Kidney (tissue), 14 donors: Measurements from ENCODE around the gene SNX13. TPM values are rescaled to one million over a fixed set of nuclear protein-coding genes. Genes with fewer than 3 reads are reported as not detected.

Source experiments
- DNase-seq, 5 donors: peaks; one replicate each; pipeline ENCODE4 v3.0.0-alpha.2; 2013 to 2020
- FAIRE-seq: peaks from 2 replicates; lab custom pipeline; 2012; peaks lifted over from hg19 to GRCh38; lab: Jason Lieb, UNC
- H3K27ac ChIP-seq, 2 donors: one replicate each; pipeline ENCODE4 v1.7.0; 2013; ENCODE audit warnings: low read depth in 2 of 2, low read length in 2 of 2, inconsistent platforms in 1 of 2
- H3K27me3 ChIP-seq: one replicate; pipeline ENCODE4 v1.7.1; 2013; ENCODE audit warnings: low read length, inconsistent platforms; ENCODE audit not compliant: control insufficient read depth, insufficient read depth
- H3K36me3 ChIP-seq, 3 donors: one replicate each; pipeline versions ENCODE4 v1.7.0 to v1.7.1; 2013; ENCODE audit warnings: low read length in 3 of 3, control low read depth in 1 of 3, inconsistent platforms in 1 of 3; ENCODE audit not compliant: insufficient read depth in 3 of 3, control insufficient read depth in 2 of 3
- H3K4me1 ChIP-seq, 3 donors: one replicate each; pipeline versions ENCODE4 v1.7.0 to v1.7.1; 2013; ENCODE audit warnings: low read length in 3 of 3, inconsistent platforms in 1 of 3, low read depth in 1 of 3; ENCODE audit not compliant: control insufficient read depth in 2 of 3, insufficient read depth in 2 of 3
- H3K4me3 ChIP-seq, 3 donors: one replicate each; pipeline versions ENCODE4 v1.7.0 to v1.8.1; 2013; ENCODE audit warnings: low read length in 3 of 3, control low read depth in 1 of 3, inconsistent platforms in 1 of 3
- H3K9ac ChIP-seq, 3 donors: one replicate each; pipeline versions ENCODE4 v1.7.0 to v1.7.1; 2013; ENCODE audit warnings: low read length in 3 of 3, control low read depth in 1 of 3, inconsistent platforms in 1 of 3
- H3K9me3 ChIP-seq, 3 donors: one replicate each; pipeline versions ENCODE4 v1.7.0 to v1.7.1; 2013; ENCODE audit warnings: low read length in 3 of 3, control low read depth in 1 of 3, inconsistent platforms in 1 of 3; ENCODE audit not compliant: control insufficient read depth in 2 of 3, insufficient read depth in 1 of 3
- intact Hi-C: fragments of 100-400 bp; cut with DNase I; formaldehyde crosslinking; loops from one replicate; pipeline ENCODE4 v1.11.1; 2022
- polyA plus RNA-seq: library from polyadenylated mRNA; stranded (reverse); fragments of 350-450 nt; fragmentation: Illumina TruSeq; extraction: RNeasy Lipid Tissue Mini Kit (QIAGEN cat#74804); gene quantifications from one replicate; pipeline ENCODE4 v1.2.3, GENCODE V29; 2014; ENCODE audit warnings: low read depth, low replicate concordance; ENCODE audit not compliant: insufficient read depth
- total RNA-seq: library from RNA; stranded (reverse); fragmentation: NEBNext Ultra II Directional; extraction: Animal tissue kit (Norgen Biotek cat#: 25700); gene quantifications from one replicate; pipeline ENCODE4 v1.2.1, GENCODE V29; 2021
- TF ChIP-seq, protein P1 (sequence below): IDR thresholded peaks from 3 replicates; pipeline ENCODE4 v1.5.1; 2012; ENCODE audit warnings: mild to moderate bottlenecking, moderate library complexity, borderline replicate concordance; ENCODE audit not compliant: insufficient read depth; ENCODE audit errors: extremely low read depth
- donor health status: control.
- donor health status: control.
- donor health status: control.
- donor health status: control.
- donor health status: control.
- donor health status: DM: yes; HTN: yes; CAD: no.
- donor health status: Normal renal cell carcinoma (clear cell type).

SNX13 gene
- total and polyA plus RNA-seq, 2 donors from 2014 or later = 9.9 to 57.0 TPM

GRCh38 chr7:17902599-17902998, 37.7 kb downstream of the SNX13 start:
- intact Hi-C loops = no loop called here
- Histone ChIP-seq H3K9ac (no peak overlapping the region), H3K4me3 (no peak overlapping the region), H3K36me3 (no peaks in the 10 kb centered on the region), H3K9me3 (no peaks in the 10 kb centered on the region), H3K27me3 (no peaks in the 10 kb centered on the region), H3K4me1 (peaks cover 0 to 3% (median 0%) of the 10 kb centered on the region in 3 donors), H3K27ac (no peak overlapping the region)
- FAIRE-seq = no peak
- no peak for DNase-seq
- TF ChIP-seq, protein P1, sequence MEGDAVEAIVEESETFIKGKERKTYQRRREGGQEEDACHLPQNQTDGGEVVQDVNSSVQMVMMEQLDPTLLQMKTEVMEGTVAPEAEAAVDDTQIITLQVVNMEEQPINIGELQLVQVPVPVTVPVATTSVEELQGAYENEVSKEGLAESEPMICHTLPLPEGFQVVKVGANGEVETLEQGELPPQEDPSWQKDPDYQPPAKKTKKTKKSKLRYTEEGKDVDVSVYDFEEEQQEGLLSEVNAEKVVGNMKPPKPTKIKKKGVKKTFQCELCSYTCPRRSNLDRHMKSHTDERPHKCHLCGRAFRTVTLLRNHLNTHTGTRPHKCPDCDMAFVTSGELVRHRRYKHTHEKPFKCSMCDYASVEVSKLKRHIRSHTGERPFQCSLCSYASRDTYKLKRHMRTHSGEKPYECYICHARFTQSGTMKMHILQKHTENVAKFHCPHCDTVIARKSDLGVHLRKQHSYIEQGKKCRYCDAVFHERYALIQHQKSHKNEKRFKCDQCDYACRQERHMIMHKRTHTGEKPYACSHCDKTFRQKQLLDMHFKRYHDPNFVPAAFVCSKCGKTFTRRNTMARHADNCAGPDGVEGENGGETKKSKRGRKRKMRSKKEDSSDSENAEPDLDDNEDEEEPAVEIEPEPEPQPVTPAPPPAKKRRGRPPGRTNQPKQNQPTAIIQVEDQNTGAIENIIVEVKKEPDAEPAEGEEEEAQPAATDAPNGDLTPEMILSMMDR = no peak

- peaks cover 0 to 3% (median 0%) of the 10 kb centered on the region in 3 donors for H3K4me1 ChIP-seq
- no peak overlapping the region for H3K9ac ChIP-seq
- H3K27ac ChIP-seq = no peak overlapping the region
- H3K9me3 ChIP-seq = no peaks in the 10 kb centered on the region
- no peaks in the 10 kb centered on the region for H3K36me3 ChIP-seq
- no peaks in the 10 kb centered on the region for H3K27me3 ChIP-seq
- TF ChIP-seq, protein P1 = no peak
- FAIRE-seq (no peak), DNase-seq (no peak)
- H3K4me3 ChIP-seq = no peak overlapping the region
- intact Hi-C loops = no loop called here
Observed at GRCh38 chr7:17900464-17900863, 39.8 kb downstream of the SNX13 start.

DNA sequence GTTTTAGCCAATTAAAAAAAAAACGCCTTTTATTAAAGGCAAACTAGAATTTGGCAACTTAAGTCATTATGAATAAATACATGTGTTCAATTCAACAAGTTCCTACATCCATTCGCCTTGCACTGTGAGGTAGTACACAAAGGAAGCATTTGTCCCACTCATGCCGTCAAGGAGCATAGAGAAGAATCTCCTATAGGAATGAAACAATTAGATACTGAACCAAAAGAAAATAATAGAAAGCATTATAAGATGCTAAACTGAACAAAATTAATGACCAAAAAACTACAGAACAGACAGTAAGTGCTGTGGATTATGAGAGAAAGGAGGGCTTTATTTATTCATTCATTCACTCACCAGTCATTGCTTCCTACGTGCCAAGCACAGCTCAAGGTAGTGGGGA, 42.2 kb downstream of the SNX13 start:
- H3K27me3 ChIP-seq = no peaks in the 10 kb centered on the region
- no peaks in the 10 kb centered on the region for H3K9me3 ChIP-seq
- FAIRE-seq = no peak
- H3K9ac ChIP-seq = no peak overlapping the region
- DNase-seq = no peak
- H3K4me3 ChIP-seq = no peak overlapping the region
- intact Hi-C loops = no loop called here
- H3K36me3 ChIP-seq = no peaks in the 10 kb centered on the region
- TF ChIP-seq, protein P1 = no peak
- H3K27ac ChIP-seq = no peak overlapping the region
- peaks cover 0 to 3% (median 0%) of the 10 kb centered on the region in 3 donors for H3K4me1 ChIP-seq

DNA sequence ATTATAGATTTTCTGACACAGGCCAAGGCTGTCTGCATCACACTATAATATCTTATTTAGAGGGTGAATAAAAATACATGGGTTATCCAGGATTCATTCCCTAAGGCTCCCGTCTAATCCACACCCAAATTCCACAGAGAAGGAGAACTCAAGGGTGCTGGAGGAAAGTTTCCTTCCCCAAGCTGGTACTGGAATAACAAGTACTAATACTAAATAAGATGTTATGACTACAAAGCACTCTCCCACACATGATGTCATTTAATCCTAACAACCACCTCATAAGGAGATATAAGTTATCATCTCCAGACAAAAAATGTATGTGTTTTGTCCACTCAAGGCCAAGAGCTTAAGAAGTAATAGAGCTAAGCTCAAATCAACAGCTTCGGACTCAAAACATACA, 53.0 kb downstream of the SNX13 start:
- intact Hi-C loops = no loop called here
- DNase-seq = no peak
- no peak overlapping the region for H3K27ac ChIP-seq
- no peaks in the 10 kb centered on the region for H3K27me3 ChIP-seq
- FAIRE-seq = no peak
- no peaks in the 10 kb centered on the region for H3K4me1 ChIP-seq
- H3K9me3 ChIP-seq = no peaks in the 10 kb centered on the region
- TF ChIP-seq, protein P1 = no peak
- no peak overlapping the region for H3K4me3 ChIP-seq
- H3K36me3 ChIP-seq = peaks cover 2 to 15% (median 4%) of the 10 kb centered on the region in 3 donors
- H3K9ac ChIP-seq = no peak overlapping the region
